Mucosa of rectum (tissue), 2 donors: ENCODE measurements around the gene XKR8.
A peak's percentile ranks its signal among the peaks of the same experiment; 100 is the strongest.

Experiments
- H3K27ac ChIP-seq, 2 donors: one replicate each; pipeline ENCODE4 v1.7.0; 2013; ENCODE audit warnings: inconsistent platforms in 2 of 2, low read depth in 2 of 2, low read length in 2 of 2
- H3K27me3 ChIP-seq, 2 donors: one replicate each; pipeline ENCODE4 v1.7.0; 2013; ENCODE audit warnings: low read length in 2 of 2; ENCODE audit not compliant: control insufficient read depth in 2 of 2, insufficient read depth in 2 of 2
- H3K36me3 ChIP-seq, 2 donors: one replicate each; pipeline ENCODE4 v1.7.0; 2013; ENCODE audit warnings: low read length in 2 of 2; ENCODE audit not compliant: control insufficient read depth in 2 of 2, insufficient read depth in 2 of 2
- H3K4me1 ChIP-seq, 2 donors: one replicate each; pipeline ENCODE4 v1.7.0; 2013; ENCODE audit warnings: low read length in 2 of 2, mild to moderate bottlenecking in 1 of 2; ENCODE audit not compliant: control insufficient read depth in 2 of 2, insufficient read depth in 2 of 2
- H3K4me3 ChIP-seq, 2 donors: one replicate each; pipeline ENCODE4 v1.7.0; 2013; ENCODE audit warnings: low read length in 2 of 2
- H3K9ac ChIP-seq, 2 donors: one replicate each; pipeline ENCODE4 v1.7.0; 2013; ENCODE audit warnings: low read length in 2 of 2, low read depth in 1 of 2, mild to moderate bottlenecking in 1 of 2
- H3K9me3 ChIP-seq, 2 donors: one replicate each; pipeline ENCODE4 v1.7.0; 2013; ENCODE audit warnings: low read length in 2 of 2; ENCODE audit not compliant: control insufficient read depth in 2 of 2
- donor health status: healthy.
- donor health status: Normal muscosa, but diverticular disease.

XKR8 gene

GRCh38 chr1:27959792-27960603, at the start of gene XKR8:
Gene XKR8, plus strand, starts transcription at chr1:27959973. Its CDS starts 97 bp downstream, at chr1:27960070.
- H3K4me3 ChIP-seq: peak within 1 kb of the TSS; percentile 82 to 89
- no peaks in the 10 kb centered on the region for H3K9me3 ChIP-seq
- peak within 1 kb of the TSS; percentile 96 to 98 for H3K9ac ChIP-seq
- H3K27me3 ChIP-seq: no peaks in the 10 kb centered on the region
- H3K36me3 ChIP-seq: peaks cover 15 to 20% of the 10 kb centered on the region in 2 donors
- H3K27ac ChIP-seq: peak within 1 kb of the TSS; percentile 97
- peaks cover 13 to 14% of the 10 kb centered on the region in 2 donors for H3K4me1 ChIP-seq

- no peak overlapping the region for H3K27ac ChIP-seq
- H3K36me3 ChIP-seq: peaks cover 8 to 14% of the 10 kb centered on the region in 2 donors
- no peak overlapping the region for H3K9ac ChIP-seq
- peaks cover 0 to 9% of the 10 kb centered on the region in 2 donors for H3K4me1 ChIP-seq
- no peak overlapping the region for H3K4me3 ChIP-seq
- H3K9me3 ChIP-seq: peaks cover 4 to 6% of the 10 kb centered on the region in 2 donors
- H3K27me3 ChIP-seq: no peaks in the 10 kb centered on the region
Observed at GRCh38 chr1:27912429-27912828, 47.3 kb upstream of the XKR8 start.

GRCh38 chr1:27915082-27915575, 44.6 kb upstream of the XKR8 start:
- peaks cover 0 to 9% of the 10 kb centered on the region in 2 donors for H3K4me1 ChIP-seq
- H3K27me3 ChIP-seq: no peaks in the 10 kb centered on the region
- H3K27ac ChIP-seq: peak overlapping the region; percentile 73 to 86
- peaks cover 0 to 5% of the 10 kb centered on the region in 2 donors for H3K36me3 ChIP-seq
- peaks cover 4 to 6% of the 10 kb centered on the region in 2 donors for H3K9me3 ChIP-seq
- peak overlapping the region in 1 of 2 donors; percentile 29 for H3K9ac ChIP-seq
- peak overlapping the region; percentile 60 to 89 for H3K4me3 ChIP-seq

GRCh38 chr1:27922272-27922671, 37.5 kb upstream of the XKR8 start:
- peaks cover 6 to 12% of the 10 kb centered on the region in 2 donors for H3K4me1 ChIP-seq
- H3K27ac ChIP-seq: peak overlapping the region; percentile 44 to 68
- H3K9me3 ChIP-seq: no peaks in the 10 kb centered on the region
- H3K4me3 ChIP-seq: no peak overlapping the region
- no peaks in the 10 kb centered on the region for H3K36me3 ChIP-seq
- no peaks in the 10 kb centered on the region for H3K27me3 ChIP-seq
- no peak overlapping the region for H3K9ac ChIP-seq

GRCh38 chr1:27928216-27928954, 31.4 kb upstream of the XKR8 start:
- H3K9me3 ChIP-seq: no peaks in the 10 kb centered on the region
- no peak overlapping the region for H3K4me3 ChIP-seq
- no peak overlapping the region for H3K27ac ChIP-seq
- H3K36me3 ChIP-seq: no peaks in the 10 kb centered on the region
- H3K4me1 ChIP-seq: no peaks in the 10 kb centered on the region
- H3K27me3 ChIP-seq: no peaks in the 10 kb centered on the region
- H3K9ac ChIP-seq: no peak overlapping the region

- no peak overlapping the region for H3K27ac ChIP-seq
- no peaks in the 10 kb centered on the region for H3K9me3 ChIP-seq
- peaks cover 0 to 6% of the 10 kb centered on the region in 2 donors for H3K27me3 ChIP-seq
- no peaks in the 10 kb centered on the region for H3K36me3 ChIP-seq
- no peak overlapping the region for H3K4me3 ChIP-seq
- H3K4me1 ChIP-seq: peaks cover 3 to 5% of the 10 kb centered on the region in 2 donors
- H3K9ac ChIP-seq: no peak overlapping the region
Observed at GRCh38 chr1:27931184-27931583, 28.6 kb upstream of the XKR8 start.

GRCh38 chr1:27931759-27932158, 28.0 kb upstream of the XKR8 start:
- Histone ChIP-seq H3K9ac (no peak overlapping the region), H3K9me3 (no peaks in the 10 kb centered on the region), H3K27me3 (peaks cover 0 to 6% of the 10 kb centered on the region in 2 donors), H3K4me3 (no peak overlapping the region), H3K4me1 (peaks cover 3 to 5% of the 10 kb centered on the region in 2 donors), H3K36me3 (no peaks in the 10 kb centered on the region), H3K27ac (no peak overlapping the region)

GRCh38 chr1:27934818-27935549, 24.8 kb upstream of the XKR8 start, which contains the start of gene SMPDL3B:
Gene SMPDL3B, plus strand, starts transcription at chr1:27935000. Its CDS starts 184 bp downstream, at chr1:27935184.
- peak within 1 kb of the TSS; percentile 77 to 78 for H3K27ac ChIP-seq
- no peaks in the 10 kb centered on the region for H3K36me3 ChIP-seq
- peak within 1 kb of the TSS; percentile 65 to 75 for H3K9ac ChIP-seq
- H3K9me3 ChIP-seq: no peaks in the 10 kb centered on the region
- peaks cover 8 to 9% of the 10 kb centered on the region in 2 donors for H3K4me1 ChIP-seq
- peak within 1 kb of the TSS; percentile 55 to 87 for H3K4me3 ChIP-seq
- H3K27me3 ChIP-seq: peaks cover 0 to 6% of the 10 kb centered on the region in 2 donors

GRCh38 chr1:27935721-27936120, 24.1 kb upstream of the XKR8 start:
- peaks cover 8 to 9% of the 10 kb centered on the region in 2 donors for H3K4me1 ChIP-seq
- no peaks in the 10 kb centered on the region for H3K36me3 ChIP-seq
- peaks cover 0 to 6% of the 10 kb centered on the region in 2 donors for H3K27me3 ChIP-seq
- H3K4me3 ChIP-seq: peak overlapping the region; percentile 55 to 87
- peak overlapping the region; percentile 65 to 75 for H3K9ac ChIP-seq
- peak overlapping the region in 1 of 2 donors; percentile 78 for H3K27ac ChIP-seq
- H3K9me3 ChIP-seq: no peaks in the 10 kb centered on the region
